CD4-positive, alpha-beta T cell treated with Interleukin-21 for 1 hour (primary cell): ENCODE results near the gene CT83.

ENCODE experiments used
- DNase-seq: peaks from one replicate; pipeline ENCODE4 v3.0.0-alpha.2; 2020

Gene CT83

GRCh38 chrX:116462822-116463221, at the start of gene CT83:
Gene CT83, minus strand, starts transcription at chrX:116462976. Its CDS starts 120 bp downstream, at chrX:116462856.
- no peak for DNase-seq

GRCh38 chrX:116499780-116500179, 37.0 kb upstream of the CT83 start:
- DNase-seq, result no peak

GRCh38 chrX:116493271-116493670, 30.5 kb upstream of the CT83 start:
- DNase-seq, result no peak

- no peak for DNase-seq
Measured at GRCh38 chrX:116490104-116490503, 27.3 kb upstream of the CT83 start.

GRCh38 chrX:116480059-116480458, 17.3 kb upstream of the CT83 start:
- no peak for DNase-seq

GRCh38 chrX:116449156-116449555, 13.6 kb downstream of the CT83 start:
- no peak for DNase-seq

GRCh38 chrX:116436358-116436816, 26.4 kb downstream of the CT83 start, which contains the start of gene SLC6A14:
Gene SLC6A14, plus strand, starts transcription at chrX:116436606. Its CDS starts 104 bp downstream, at chrX:116436710.
- no peak for DNase-seq

GRCh38 chrX:116435597-116435996, 27.2 kb downstream of the CT83 start:
- no peak for DNase-seq

GRCh38 chrX:116427978-116428377, 34.8 kb downstream of the CT83 start:
- no peak for DNase-seq

- DNase-seq, result no peak
Measured at GRCh38 chrX:116417968-116418367, 44.8 kb downstream of the CT83 start.

GRCh38 chrX:116417214-116417613, 45.6 kb downstream of the CT83 start:
- DNase-seq, result no peak

- DNase-seq, result no peak
Measured at GRCh38 chrX:116413273-116413672, 49.5 kb downstream of the CT83 start.
